ENCODE measurements around the gene EFNB2.

Gene EFNB2

GRCh38 chr13:106548064-106548696 is 12.7 kb upstream of the EFNB2 start:
- no peak for DNase-seq

GRCh38 chr13:106541826-106542225 is 6.4 kb upstream of the EFNB2 start:
- no peak for DNase-seq

DNA sequence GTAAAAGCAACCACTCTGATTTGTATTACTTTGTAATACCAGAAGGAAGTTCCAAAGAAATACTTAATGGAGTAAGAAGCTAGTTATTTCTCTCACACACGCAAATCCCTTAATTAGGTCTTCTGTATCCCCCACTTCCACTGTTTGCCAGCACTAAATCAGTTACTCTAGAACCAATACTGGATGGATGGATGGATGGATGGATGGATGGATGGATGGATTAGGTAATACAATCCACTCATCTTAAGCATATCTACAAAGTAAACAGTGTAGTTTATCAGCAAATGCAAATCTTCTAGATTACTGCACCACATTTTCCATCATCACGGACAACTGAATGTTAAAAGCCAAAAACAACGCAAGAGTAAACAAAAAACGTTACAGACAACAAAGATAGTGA is 5.2 kb upstream of the EFNB2 start:
- no peak for DNase-seq

DNA sequence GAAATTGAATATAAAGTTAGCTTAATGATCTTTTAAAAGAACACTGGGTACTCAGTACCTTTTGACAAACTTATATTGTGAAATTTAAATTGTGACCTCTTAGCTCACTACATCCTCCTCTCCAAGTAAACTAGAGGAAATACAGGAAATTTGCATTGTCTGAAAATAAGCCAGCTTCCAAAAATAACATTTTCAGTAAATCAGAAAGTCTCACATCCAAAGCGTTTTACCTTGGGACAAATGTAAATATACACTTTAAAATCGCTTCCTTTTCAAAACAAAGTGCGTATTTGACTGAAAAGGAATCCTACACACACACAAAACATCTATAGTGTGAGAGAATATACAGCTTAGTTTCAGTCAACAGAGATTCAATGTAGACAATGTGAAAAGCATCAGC is 2.1 kb upstream of the EFNB2 start:
- no peak for DNase-seq

- DNase-seq: peak; percentile 88
Observed at GRCh38 chr13:106536244-106537034, 977 bp upstream of the EFNB2 start.

DNA sequence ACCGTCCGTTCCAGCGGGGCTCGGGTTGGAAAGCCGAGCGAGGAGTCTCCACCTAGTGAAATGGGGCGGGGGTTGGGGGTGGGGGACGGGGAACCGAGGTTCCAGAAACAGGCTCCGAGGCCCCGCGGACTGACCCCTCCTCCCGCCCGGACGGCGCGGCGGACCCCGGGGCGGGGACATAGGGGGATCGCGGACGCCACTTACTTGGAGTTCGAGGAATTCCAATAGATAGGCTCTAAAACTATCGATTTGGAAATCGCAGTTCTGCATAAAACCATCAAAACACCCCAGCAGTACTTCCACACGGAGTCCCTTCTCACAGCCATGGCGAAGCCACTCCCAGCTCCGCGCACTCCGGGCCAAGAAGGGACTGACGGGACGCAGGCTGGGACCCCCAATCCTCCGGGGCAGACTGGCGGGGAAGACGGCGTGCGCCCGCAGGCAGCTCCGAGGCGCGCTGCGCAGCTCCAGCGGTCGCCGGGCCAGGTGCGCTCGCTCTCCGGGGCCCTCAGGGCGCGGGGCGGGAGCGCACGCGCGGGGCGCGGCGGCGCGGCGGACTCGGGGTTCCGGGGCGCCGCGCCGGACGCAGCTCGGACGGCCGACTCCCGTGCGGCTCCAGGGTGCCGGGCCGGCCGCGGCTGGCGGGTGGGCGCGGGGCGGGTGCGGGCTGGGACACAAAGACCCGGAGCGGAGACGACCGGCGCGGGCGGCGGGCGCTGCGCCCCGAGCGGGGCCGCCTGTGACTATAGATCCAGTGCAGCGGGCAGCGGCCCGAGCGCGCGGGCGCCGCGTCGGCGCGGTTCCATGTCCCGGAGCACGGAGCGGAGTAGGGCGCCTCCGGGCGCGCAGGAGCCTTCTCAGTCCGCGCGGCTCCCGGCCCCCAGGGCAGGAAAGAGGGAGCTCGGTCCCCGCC is 567 bp downstream of the EFNB2 start:
- DNase-seq: peak; percentile 18

DNA sequence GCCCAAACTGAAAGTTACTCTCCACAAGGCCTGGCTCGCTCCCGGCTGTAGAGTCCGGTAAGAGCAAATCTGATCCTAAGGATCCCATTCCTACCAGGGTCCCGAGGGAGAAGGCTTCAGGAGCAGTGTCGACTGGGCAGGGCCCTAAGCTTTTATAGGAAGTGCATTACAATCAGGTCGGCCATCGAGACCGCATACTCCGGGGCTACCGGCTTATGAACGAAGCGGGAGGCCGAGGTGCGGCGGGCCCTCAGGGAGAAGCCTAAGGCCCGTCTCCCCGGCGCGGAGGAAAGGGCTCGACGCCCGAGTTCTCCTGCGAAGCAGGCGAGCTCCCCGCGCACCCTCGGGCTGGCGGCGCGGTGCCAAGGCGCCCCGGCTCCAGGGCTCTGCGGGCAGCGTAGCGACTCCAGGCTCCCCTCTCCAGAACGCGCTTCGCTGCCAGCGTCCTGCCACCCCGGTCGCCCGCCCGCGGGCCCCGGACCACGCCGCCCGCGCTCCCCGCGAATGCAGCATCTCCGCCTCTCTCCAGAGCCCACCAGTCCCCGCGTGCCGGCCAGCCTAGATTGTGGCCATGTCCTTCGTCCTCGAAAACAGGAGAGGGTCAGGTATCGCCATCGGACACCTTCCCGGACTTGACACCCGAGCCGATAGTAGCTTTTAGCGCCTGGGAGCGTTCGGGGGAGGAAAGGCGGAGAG is 1.4 kb downstream of the EFNB2 start:
- DNase-seq: peak; percentile 16

DNA sequence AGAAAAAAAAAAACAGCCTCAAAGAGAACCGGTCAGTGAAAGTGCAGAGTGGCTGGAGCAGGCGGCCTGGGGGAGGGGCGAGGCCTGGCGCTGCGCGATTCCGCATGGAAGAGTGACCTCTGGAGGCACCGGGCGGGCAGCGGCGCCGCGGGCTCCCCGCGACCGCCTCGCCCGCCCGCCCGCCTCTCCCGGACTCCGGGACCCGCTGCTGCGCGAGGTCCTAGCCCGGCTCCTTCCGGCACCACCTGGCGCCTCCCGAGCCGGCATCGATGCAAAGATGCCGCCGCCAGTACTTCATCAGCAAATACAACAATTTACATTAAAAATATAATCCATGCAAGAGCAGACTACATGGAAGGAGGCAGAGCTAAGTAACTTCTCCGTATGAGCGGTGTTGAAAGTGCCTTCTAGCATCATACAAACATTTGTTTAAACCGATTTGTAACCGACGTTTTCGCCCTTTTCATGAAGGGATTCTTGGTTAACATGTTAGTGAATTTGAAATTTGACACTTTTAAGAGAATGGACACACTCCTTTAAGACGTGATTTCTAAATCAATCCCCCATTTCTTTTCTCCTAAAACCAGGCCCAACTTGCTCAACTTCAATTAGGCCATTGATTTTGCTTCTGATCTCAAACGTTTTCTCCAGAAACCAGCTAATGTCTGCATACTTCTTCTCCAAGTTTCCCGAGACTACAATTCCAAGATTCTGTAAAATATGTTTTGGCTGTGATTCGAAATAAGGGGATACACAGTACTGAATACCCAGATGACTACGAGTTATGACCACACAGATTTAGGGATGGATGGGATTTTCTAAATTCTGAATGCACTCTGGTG is 2.1 kb downstream of the EFNB2 start:
- DNase-seq: peak; percentile 5

- DNase-seq: no peak
Observed at GRCh38 chr13:106532111-106532929, 3.1 kb downstream of the EFNB2 start.

GRCh38 chr13:106530980-106531481 is 4.4 kb downstream of the EFNB2 start:
- DNase-seq: no peak

DNA sequence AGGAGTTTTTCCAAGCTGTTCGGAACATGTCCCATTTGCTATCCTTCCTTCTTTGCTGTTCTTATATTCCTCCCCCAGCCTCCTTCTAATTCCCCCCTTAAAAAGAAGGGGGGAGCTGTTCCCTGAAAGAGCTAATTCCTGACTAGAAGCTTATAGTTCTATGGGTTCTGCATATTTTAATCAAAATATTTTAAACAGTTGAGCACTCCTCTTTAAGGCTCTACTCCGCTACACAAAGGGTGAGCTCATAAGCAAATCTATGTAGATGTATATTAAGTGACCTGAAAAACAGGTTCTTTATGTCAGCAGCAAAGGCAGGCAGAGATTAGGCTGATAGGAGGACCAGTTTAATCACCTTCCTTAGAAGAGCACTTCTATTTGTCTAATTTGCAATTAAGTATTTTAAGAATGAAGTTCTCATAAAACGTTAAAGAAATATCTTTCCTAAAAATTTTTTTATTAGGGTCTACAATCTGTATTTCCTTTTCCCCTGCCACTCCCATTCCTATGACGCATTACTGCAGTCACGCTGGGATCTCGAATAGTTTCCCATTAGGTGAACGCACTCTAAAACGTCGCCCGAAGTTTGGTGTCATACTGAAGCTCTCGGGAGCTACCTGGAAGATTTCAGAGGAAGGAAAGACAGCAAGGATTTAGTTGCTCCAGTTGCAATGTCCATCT is 5.2 kb downstream of the EFNB2 start:
- no peak for DNase-seq

- no peak for DNase-seq
Observed at GRCh38 chr13:106529415-106530170, 5.9 kb downstream of the EFNB2 start.

DNA sequence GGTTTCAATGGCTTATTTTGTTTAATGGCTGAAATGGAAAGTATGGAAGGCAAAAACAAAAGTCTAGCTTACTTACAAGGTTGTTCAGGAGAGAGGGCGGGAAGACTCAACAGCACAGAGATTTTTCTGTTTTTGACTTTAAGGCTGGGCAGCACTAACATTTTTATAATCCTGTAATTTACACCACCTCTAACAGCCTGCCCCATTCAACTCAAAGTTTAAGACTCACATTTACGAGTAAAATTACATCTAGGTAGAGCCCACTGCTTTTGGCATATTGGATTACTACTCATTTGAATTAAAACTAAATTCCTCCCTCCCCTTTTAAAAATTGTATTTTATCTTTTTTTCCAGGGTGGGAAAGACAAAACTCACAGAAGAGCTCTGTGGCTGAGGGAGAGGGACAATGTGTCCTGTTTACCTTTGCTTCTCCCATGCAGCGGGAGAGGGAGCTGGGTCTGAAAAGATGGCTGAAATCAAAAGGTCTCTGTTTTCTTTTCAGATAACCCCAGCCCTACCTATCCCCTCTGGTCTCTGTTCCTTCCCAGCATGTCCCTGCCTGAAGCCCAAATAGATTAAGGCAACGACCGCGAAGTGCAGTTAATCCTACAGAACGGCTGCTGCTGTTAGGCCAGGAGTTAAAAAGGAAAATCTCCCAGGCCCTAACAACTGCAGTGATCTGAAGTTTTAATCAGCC is 6.6 kb downstream of the EFNB2 start:
- DNase-seq: no peak

GRCh38 chr13:106527826-106528225 is 7.6 kb downstream of the EFNB2 start:
- no peak for DNase-seq

- DNase-seq: no peak
Observed at GRCh38 chr13:106527445-106527801, 8.0 kb downstream of the EFNB2 start.

DNA sequence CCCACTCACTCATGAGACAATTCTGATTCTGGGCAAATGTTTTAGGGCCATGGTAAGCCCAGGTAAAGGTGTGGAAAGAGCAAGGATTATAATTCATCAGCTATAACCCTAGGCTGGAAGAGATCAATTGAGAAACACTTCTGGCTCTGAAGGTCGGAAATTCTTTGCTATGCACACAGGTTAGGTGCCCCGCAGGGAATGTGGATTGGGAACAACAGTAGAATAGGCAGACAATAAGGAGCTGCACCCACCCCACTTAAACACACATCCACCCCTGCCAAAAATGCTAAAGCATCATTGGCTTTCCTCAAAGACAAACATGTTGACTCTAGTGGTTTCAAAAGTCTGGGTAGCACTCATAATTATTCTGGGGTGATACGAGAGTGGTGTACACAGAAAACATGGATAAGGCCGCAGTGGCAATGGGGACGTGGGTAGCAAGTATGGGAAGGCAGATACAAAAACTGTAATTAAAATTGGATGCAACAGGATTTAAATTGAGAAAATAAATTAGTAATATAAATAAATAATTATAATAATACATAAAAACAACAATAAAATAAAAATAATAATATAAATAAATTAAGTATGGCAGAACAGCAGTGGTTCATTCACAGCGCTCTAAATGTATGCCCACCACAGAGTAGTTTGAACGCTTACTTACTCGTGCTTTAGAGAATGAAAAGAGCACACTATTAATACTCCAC is 8.6 kb downstream of the EFNB2 start:
- DNase-seq: no peak

- DNase-seq: no peak
Observed at GRCh38 chr13:106525865-106526264, 9.6 kb downstream of the EFNB2 start.

- DNase-seq: no peak
Observed at GRCh38 chr13:106524108-106524507, 11.4 kb downstream of the EFNB2 start.
